Adipose tissue (tissue), 3 donors: ENCODE results near the gene C15orf62. TPM values are rescaled to one million over a fixed set of nuclear protein-coding genes. Genes with fewer than 3 reads are reported as not detected.

Experiments used
- H3K27ac ChIP-seq: one replicate; pipeline ENCODE4 v1.5.1; 2013; ENCODE audit warnings: low read depth, low read length
- WGBS, 3 donors: extraction: QIAGEN DNeasy Blood & Tissue Kit; methylation state at CpG; one replicate each; pipeline ENCODE4 v1.1.7; 2013; 5-methylcytosine and 5-hydroxymethylcytosine counted together
- polyA plus RNA-seq, 3 donors: library from polyadenylated mRNA; stranded (reverse); fragments of 200-250 nt; gene quantifications; one replicate each; pipeline ENCODE4 v1.2.3, GENCODE V29; 2013
- donor health status: healthy with polysubstance abuse.
- donor health status: Bipolar disorder and iron deficiency.
- donor health status: healthy.

C15orf62 gene
- polyA plus RNA-seq, 3 donors: 0.17 to 0.67 (median 0.33) TPM

DNA sequence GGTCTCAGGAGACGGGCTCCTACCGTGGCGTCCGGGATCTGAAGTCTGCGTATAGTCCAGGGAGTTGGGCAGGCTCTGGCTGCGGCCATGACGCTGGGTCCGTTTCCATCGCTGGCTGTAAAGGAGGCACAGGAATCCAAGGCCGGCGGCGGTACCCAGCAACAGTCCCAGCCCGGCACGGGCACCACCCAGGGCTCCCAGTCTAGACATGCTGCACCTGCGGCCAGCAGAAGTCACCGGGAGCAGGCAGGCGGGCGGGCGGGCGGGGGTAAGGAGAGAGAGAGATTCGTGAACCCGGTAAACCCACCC lies 15.3 kb upstream of the C15orf62 start:
- 0 to 1% (median 1%) methylated on average over 21 to 22 of the region's 22 CpGs for WGBS, 3 donors
- no peak overlapping the region for H3K27ac ChIP-seq

GRCh38 chr15:40754883-40755811 lies 14.6 kb upstream of the C15orf62 start, which contains the start of gene RMDN3:
TSS of gene RMDN3 (minus strand) at chr15:40755254. CDS start at chr15:40754783, 471 bp downstream.
- no peak within 1 kb of the TSS for H3K27ac ChIP-seq
- 1% methylated on average over 65 to 66 of the region's 66 CpGs for WGBS, 3 donors

- no peak overlapping the region for H3K27ac ChIP-seq
- 65 to 76% (median 66%) methylated on average over 10 of the region's 10 CpGs for WGBS, 3 donors
These were observed 14.0 kb upstream of the C15orf62 start for GRCh38 chr15:40755812-40756208.

DNA sequence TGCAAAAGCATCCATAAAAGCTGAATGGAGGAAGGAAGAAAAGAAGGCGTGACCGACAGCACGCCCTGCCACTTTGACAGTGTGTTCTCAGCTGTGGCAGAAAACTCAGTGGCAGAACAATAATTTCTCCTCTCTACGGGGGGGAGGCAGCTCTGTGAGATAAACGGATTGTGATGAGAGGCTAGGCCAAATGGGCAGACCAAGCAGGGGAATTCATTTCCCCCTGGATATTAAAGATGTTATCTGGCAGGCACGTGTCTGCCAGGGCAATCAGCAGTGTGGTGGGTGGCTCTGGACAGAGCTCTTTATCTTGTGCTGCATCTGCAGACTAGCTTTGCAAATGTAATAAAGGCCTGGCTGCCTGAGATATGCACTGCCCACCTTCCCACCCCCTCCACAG lies 12.8 kb upstream of the C15orf62 start:
- H3K27ac ChIP-seq: no peak overlapping the region
- 41 to 52% (median 47%) methylated on average over 6 of the region's 6 CpGs for WGBS, 3 donors

GRCh38 chr15:40759961-40760360 lies 9.8 kb upstream of the C15orf62 start:
- no peak overlapping the region for H3K27ac ChIP-seq
- 91 to 95% (median 93%) methylated on average over 5 of the region's 5 CpGs for WGBS, 3 donors

- H3K27ac ChIP-seq: no peak overlapping the region
- 28 to 29% (median 28%) methylated on average over 55 of the region's 55 CpGs for WGBS, 3 donors
These were observed 6.6 kb upstream of the C15orf62 start for GRCh38 chr15:40762919-40763800.

DNA sequence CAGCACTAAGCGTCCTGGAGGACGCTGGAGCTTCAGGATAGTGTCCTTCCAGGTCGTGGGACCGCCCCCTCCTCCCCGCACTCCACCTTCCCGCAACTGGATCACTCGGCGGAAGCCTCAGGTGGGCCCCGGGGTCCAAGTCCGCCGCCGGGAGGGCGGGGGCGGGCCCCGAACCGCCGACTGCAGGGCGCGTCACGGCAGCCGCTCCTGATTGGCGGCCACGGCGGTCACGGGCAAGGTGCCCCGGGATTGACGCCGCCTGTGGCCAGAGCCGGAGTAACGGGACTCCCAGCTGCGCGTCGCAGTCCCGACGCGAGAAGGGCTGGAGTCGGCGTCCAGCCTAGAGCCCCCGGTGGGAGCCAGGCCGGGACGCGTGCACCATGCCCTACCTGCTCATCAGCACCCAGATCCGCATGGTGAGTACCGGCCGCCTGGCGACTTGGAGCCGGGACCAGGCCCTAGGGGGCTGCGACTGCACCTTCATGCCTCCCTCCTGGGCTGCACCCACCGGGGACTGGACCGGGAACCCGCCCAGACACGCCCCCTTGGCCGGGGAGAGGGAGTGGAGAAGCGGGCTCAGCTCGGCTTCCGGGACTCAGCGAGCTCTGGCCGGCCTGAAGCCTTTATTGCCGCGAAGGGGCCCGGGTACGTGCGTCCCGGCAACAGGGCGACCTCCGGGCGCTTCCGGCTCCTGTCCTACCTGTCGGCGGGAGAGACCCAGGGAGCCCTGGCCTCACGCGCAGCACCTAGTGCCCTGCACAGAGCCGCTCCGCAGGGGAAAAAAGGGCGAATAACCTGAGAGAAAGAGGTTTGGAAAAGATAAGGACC lies 5.8 kb upstream of the C15orf62 start, which contains the start of gene GCHFR:
Gene GCHFR, plus strand, starts transcription at position 268 of the 828 bp plus-strand sequence. Its CDS starts 113 bp downstream, at position 381.
- H3K27ac ChIP-seq: no peak within 1 kb of the TSS
- WGBS, 3 donors: 0 to 1% (median 0%) methylated on average over 68 to 75 of the region's 75 CpGs

GRCh38 chr15:40764629-40765103 lies 5.1 kb upstream of the C15orf62 start:
- WGBS, 3 donors: 21 to 31% (median 22%) methylated on average over 8 of the region's 8 CpGs

DNA sequence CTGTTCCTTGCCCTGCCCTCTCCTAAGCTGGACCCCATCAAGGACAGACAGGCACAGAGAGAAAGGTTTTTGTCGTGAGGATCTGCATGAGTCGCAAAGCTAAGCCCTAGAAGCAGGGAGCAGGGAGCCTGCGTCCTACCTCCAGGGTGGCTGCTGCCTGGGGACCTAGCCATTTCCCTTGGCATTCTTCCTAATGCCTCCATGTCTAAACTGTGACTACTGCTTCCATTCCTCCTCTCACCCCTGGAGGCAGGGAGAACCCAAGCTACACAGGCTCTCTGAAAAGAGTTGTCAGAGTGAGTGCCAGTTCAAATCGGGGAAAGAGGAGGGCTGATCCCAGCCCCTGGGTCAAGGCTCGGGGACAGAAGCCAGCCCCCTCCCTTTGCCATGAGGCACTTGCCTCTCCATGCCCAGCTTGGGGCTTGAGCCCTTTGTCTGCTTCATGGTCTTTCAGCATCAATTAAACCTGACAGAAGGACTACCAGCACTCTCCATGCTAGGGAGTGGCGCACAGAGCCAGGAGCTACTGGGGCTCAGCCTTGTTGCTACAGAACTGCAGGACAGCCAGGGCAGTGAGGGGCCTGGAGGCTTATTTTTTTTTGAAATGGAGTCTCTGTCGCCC lies 3.5 kb upstream of the C15orf62 start:
- WGBS, 3 donors: 78 to 83% (median 79%) methylated on average over 7 of the region's 7 CpGs
- H3K27ac ChIP-seq: no peak overlapping the region

More at GRCh38 chr15:40764629-40765103, 5.1 kb upstream of the C15orf62 start:
- no peak overlapping the region for H3K27ac ChIP-seq

DNA sequence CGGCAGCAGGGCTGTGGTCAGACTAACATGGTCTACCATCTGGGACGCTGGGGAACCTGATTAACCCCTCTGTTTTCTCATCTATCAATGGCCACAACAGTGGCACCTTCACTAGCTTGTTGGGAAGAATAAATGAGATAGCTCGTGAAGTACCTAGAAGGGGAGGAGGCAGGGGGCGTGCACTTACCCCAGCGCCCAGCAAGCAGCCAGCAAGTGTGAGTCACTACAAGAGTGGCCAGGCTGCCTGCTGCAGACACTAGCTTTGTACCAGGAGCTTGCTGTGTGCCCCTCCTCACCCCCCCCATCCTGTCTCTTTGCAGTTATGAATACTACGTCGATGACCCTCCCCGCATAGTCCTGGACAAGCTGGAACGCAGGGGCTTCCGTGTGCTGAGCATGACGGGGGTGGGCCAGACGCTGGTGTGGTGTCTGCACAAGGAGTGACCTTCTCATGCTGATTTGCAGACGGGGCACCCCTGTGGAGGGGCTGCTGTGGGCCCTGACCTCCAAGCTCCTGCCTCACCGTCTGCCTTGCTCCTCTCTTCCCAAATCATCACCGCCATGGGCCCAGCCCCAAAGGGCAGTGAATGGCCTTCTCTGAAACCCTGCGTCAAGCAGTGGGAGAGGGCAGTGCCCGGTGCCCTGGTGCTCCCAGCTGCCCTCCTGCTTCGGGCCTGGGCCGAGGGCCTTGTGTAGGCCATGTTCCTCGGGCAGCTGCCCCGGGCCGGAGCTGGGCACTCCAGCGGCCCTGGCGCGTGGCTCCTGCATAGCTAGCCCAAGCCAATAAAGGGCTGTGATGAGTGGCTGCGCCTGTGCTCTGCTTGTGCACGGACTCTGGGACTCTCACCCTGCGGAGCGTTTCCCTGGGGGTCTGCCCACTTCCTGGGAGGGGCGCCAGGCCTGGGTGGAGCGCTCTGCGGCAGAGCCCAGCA lies 2.6 kb upstream of the C15orf62 start:
- no peak overlapping the region for H3K27ac ChIP-seq
- 91 to 93% (median 92%) methylated on average over 32 of the region's 32 CpGs for WGBS, 3 donors

DNA sequence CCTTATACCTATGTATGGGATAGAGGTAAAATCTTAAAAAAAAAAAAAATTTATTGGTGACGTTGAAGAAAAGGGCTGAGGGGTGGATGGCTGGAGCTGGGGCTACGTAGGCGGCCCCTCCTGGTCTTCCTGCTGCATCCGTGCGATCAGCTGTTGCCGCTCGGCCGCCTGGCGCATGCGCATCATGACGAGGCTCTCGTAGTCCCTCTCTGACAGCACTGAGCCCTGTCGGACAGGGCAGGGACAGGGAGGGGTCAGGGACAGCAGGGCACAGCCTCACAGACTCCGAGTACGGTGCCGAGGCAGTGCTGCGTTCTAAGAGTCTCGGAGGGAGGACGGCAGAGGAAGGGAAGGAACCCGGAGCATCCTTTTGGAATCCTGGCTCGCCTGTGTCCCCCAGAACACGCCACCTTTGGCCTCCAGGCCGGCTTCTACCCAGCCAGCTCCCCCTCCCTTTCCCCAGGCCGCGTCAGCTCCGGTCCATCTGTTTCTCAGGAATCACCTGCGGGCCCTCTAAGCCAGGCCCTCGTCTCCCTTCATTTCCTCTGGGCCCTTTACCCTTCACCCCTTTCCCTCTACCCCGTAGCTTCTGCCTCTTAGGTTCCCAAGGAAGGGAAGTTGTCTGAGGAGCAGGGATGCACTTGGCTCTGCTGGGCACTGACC lies 1.8 kb upstream of the C15orf62 start:
- 71 to 92% (median 85%) methylated on average over 23 to 29 of the region's 29 CpGs for WGBS, 3 donors
- H3K27ac ChIP-seq: no peak overlapping the region

- 52 to 82% (median 58%) methylated on average over 21 of the region's 21 CpGs for WGBS, 3 donors
- H3K27ac ChIP-seq: no peak overlapping the region
These were observed 1.1 kb upstream of the C15orf62 start for GRCh38 chr15:40768521-40769273.

- no peak overlapping the region for H3K27ac ChIP-seq
- 66 to 83% (median 71%) methylated on average over 14 to 17 of the region's 17 CpGs for WGBS, 3 donors
These were observed 454 bp downstream of the C15orf62 start for GRCh38 chr15:40770147-40770721.

DNA sequence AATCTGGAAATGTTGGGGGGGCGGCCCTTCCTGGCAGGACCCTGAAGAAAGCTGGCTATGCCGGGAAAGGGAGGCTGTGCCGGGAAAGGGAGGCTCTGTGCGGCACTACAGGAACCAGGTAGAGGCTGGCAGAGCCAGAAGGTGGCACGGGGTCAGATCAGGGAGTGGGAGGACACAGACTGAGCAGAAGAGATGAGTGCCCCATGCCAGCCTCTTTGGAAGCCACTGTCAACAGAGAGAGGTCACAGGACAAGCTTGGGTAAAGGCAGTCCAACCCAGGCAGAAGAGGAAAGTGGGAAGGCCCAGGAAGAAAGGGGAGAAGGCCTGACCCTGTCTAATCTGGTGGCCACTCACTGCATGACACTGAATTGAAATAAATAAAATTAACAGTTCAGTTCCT lies 1.5 kb downstream of the C15orf62 start:
- 94 to 100% (median 96%) methylated on average over 5 of the region's 5 CpGs for WGBS, 3 donors
- no peak overlapping the region for H3K27ac ChIP-seq

DNA sequence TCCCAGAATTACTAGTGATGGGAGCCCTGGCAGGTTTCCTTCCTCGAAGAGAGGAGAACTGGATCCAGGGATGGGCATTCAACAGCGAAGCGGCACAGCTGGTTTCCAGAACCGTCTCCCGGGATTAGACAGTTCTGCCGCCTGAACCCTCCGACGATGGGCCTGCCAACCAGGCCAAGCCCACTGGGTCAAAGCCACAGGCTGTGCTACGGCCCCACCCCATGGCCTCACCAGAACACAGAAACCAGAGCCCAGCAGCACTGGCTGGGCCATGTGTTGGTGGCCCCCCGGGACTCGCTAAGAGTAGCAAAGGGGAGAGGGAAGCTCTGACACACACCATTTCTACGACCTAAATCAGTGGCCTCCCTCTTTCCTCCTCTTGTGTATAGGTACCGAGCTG lies 2.2 kb downstream of the C15orf62 start:
- no peak overlapping the region for H3K27ac ChIP-seq
- WGBS, 3 donors: 76 to 84% (median 82%) methylated on average over 13 of the region's 13 CpGs
